Measurements from ENCODE around the gene SHROOM4.
A peak's percentile ranks its signal among the peaks of the same experiment; 100 is the strongest.

Gene SHROOM4

GRCh38 chrX:50776248-50776647 is 37.7 kb downstream of the SHROOM4 start:
- DNase-seq = no peak

GRCh38 chrX:50771382-50771781 is 42.6 kb downstream of the SHROOM4 start:
- no peak for DNase-seq

GRCh38 chrX:50770702-50771101 is 43.3 kb downstream of the SHROOM4 start:
- DNase-seq = no peak

- DNase-seq = peak in 6 of 14 donors; percentile 1 to 26 (median 4)
Measured at GRCh38 chrX:50769389-50770063, 44.5 kb downstream of the SHROOM4 start.

GRCh38 chrX:50768801-50769200 is 45.2 kb downstream of the SHROOM4 start:
- no peak for DNase-seq

GRCh38 chrX:50765986-50766385 is 48.0 kb downstream of the SHROOM4 start:
- no peak for DNase-seq

- no peak for DNase-seq
Measured at GRCh38 chrX:50762578-50762977, 51.4 kb downstream of the SHROOM4 start.

GRCh38 chrX:50756276-50756675 is 57.7 kb downstream of the SHROOM4 start:
- DNase-seq = no peak

- no peak for DNase-seq
Measured at GRCh38 chrX:50751091-50751490, 62.9 kb downstream of the SHROOM4 start.

GRCh38 chrX:50747471-50747900 is 66.5 kb downstream of the SHROOM4 start:
- peak in 1 of 14 donors; percentile 2 for DNase-seq

- DNase-seq = no peak
Measured at GRCh38 chrX:50736656-50737055, 77.3 kb downstream of the SHROOM4 start.

GRCh38 chrX:50726296-50726695 is 87.7 kb downstream of the SHROOM4 start:
- no peak for DNase-seq

GRCh38 chrX:50725310-50725709 is 88.7 kb downstream of the SHROOM4 start:
- DNase-seq = no peak

- DNase-seq = no peak
Measured at GRCh38 chrX:50723006-50723405, 91.0 kb downstream of the SHROOM4 start.

GRCh38 chrX:50721764-50722521 is 92.1 kb downstream of the SHROOM4 start:
- no peak for DNase-seq

- no peak for DNase-seq
Measured at GRCh38 chrX:50719614-50720013, 94.4 kb downstream of the SHROOM4 start.

- no peak for DNase-seq
Measured at GRCh38 chrX:50718776-50719175, 95.2 kb downstream of the SHROOM4 start.

- no peak for DNase-seq
Measured at GRCh38 chrX:50716706-50717105, 97.3 kb downstream of the SHROOM4 start.

- no peak for DNase-seq
Measured at GRCh38 chrX:50712777-50713176, 101.2 kb downstream of the SHROOM4 start.

- DNase-seq = no peak
Measured at GRCh38 chrX:50711907-50712306, 102.1 kb downstream of the SHROOM4 start.

- DNase-seq = no peak
Measured at GRCh38 chrX:50707955-50708699, 105.9 kb downstream of the SHROOM4 start.

GRCh38 chrX:50707405-50707804 is 106.6 kb downstream of the SHROOM4 start:
- DNase-seq = no peak

- DNase-seq = no peak
Measured at GRCh38 chrX:50705042-50705441, 109.0 kb downstream of the SHROOM4 start.
